HG03571 (cell line): ENCODE results near the gene LRRK1.

Source experiments
- ATAC-seq: cut with Tn5 transposase; IDR thresholded peaks from one replicate; pipeline ENCODE4 v1.9.1; 2021; ENCODE audit not compliant: unreplicated experiment

Gene LRRK1

GRCh38 chr15:100891307-100892012, 27.7 kb upstream of the LRRK1 start:
- ATAC-seq, result no peak

GRCh38 chr15:100892013-100892355, 27.2 kb upstream of the LRRK1 start:
- ATAC-seq, result no peak

DNA sequence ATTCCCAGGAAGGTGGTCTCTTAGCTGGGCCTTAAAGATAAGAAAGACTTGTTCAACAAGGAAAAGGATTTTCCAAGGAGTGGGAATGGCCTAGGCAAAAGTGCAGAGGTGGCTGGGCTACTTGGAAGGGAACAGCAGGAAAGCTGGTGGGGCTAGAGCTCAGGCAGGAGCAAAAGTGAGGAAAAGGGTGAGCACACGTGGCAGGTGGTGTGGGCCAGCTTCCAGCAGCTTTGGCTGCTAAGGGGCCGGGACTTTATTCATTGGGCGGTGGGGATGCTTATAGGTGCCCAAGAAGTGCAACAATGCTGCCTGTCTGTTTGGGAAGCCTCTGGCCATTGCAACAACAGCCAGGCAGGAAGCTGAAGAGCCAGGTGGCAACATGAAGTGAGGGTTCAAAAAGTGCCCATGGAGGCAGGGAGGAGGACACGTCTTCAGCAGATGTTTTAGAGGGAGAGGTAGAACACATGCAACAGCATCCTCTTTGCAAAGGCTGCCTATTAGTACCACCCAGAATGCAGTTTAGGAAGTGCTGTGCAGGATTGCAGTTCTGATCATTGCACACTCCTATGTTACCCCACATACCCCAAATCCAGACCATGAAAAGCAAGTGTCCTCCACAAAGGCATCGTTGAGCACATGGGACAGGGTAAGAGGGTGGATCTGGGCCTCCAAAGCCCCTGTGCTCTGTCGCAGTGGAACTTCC, 25.7 kb upstream of the LRRK1 start:
- no peak for ATAC-seq

GRCh38 chr15:100893964-100894295, 25.2 kb upstream of the LRRK1 start:
- no peak for ATAC-seq

DNA sequence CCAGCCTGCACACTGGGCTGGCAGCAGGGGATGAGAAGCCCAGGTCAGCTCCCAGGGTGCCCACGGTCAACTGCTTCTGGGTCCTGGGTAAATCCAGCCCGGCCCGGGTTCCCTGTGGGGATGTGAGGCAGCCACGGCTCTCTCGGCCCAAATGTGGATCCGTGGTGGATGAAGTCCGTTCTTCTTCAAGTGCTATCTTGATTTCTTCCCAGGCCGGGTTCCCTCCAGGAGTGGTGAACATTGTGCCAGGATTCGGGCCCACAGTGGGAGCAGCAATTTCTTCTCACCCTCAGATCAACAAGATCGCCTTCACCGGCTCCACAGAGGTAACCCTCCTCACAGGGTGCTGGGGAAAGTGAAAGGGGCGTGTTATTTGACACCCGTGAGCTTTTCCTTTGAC, 23.4 kb upstream of the LRRK1 start:
- ATAC-seq, result no peak

- no peak for ATAC-seq
Observed at GRCh38 chr15:100897221-100898151, 21.7 kb upstream of the LRRK1 start.

DNA sequence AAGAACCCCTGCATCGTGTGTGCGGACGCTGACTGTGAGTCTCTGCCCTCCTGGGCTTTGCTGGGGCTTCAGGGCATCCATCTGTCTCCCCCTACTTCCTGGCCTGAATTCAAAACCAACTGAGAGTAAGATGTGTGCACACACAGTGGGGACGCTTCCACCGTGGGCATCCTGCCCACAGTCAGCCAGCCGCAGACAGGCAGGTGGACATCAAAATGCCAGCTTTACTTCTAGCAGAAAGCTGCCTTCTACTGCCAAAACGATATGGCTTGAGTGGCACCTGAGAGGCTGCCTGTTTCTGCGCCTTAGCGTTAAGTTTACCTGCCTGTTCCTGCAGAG, 21.0 kb upstream of the LRRK1 start:
- no peak for ATAC-seq

DNA sequence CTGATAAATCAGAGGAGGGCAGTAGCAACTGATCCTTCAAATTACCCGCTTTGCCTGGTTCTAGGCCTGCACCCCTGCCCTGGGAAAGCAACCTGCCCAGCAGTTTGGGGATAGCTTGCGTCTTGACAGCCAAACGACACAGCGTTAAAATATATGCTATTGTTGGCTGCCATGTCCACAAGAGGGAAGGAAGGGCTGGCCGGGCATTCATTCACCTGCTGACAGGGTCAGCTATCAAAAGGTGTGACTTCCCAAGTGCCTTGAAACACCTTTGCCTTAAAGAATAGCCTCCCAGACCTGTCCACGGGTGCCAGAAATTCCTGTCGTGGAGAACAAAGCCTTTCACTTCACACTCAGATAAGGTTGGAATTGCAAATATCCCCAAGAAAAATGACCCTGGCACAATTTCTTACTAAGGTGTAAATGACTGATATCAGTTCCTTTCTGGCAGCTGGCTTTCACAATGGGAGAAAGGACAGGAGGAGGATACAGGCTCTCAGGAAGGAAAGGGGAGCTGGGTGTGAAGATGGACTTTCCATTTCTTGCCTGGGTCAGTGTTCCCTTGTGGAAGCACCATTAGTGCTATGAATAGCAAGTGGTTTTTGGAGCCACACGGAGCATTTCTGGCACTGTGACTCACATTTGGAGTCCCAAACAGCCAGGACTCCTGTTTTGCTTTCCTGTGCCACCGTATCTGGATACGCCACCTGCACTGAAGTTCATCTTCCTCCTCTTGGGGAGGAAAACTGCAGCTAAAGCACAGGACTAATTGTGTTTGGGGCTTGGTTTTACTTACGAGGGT, 20.3 kb upstream of the LRRK1 start:
- no peak for ATAC-seq

GRCh38 chr15:100899601-100900000, 19.6 kb upstream of the LRRK1 start:
- no peak for ATAC-seq

GRCh38 chr15:100900136-100900794, 18.9 kb upstream of the LRRK1 start:
- ATAC-seq, result no peak

DNA sequence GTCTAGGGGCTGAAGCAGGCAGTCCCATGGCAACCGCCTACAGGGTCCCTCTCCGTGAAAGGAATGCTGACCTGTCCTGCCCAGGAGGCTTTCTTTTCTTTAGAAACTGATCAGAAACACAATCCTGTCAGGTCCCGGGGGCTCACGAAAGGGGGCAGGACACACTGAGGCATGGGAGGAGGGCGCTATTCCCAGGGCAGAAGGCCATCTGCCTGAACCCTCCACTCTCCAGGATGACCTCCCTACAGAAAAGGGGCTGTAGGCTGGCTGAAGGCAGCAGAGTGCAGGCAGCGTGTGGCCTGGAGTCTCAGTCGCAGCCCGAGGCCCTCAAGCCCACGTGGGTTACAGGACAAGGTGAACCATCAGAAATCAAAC, 18.4 kb upstream of the LRRK1 start:
- no peak for ATAC-seq

DNA sequence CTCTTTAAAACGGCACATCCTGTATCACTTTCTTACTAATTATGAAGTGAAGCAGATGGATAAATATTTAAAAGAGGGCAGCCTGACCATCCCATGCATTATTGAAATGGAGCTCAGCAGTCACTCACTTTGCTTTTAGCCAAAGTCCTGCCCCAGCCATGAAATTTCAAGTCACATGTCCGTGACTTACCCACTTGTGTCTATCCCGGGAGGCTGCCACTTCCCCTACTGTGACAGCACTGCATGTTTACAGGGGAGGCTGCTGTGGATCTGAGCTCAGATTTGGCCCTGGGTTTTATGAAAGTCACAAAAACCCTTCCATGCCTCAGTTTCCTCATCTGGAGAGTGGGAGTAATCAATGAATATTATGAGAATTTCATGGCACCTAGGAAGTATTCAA, 17.9 kb upstream of the LRRK1 start:
- no peak for ATAC-seq

- ATAC-seq, result no peak
Observed at GRCh38 chr15:100901702-100902435, 17.3 kb upstream of the LRRK1 start.

GRCh38 chr15:100902436-100903167, 16.6 kb upstream of the LRRK1 start:
- ATAC-seq, result no peak

GRCh38 chr15:100903168-100903554, 16.0 kb upstream of the LRRK1 start:
- ATAC-seq, result no peak

- no peak for ATAC-seq
Observed at GRCh38 chr15:100905850-100906249, 13.3 kb upstream of the LRRK1 start.

GRCh38 chr15:100908466-100908865, 10.7 kb upstream of the LRRK1 start:
- ATAC-seq, result no peak

- ATAC-seq, result no peak
Observed at GRCh38 chr15:100909565-100909964, 9.6 kb upstream of the LRRK1 start.
